Stimulated activated CD4-positive, alpha-beta T cell treated with anti-CD3 and anti-CD28 coated beads, Interleukin-2, amount 100 ng/mL, for 48 hours (primary cell): ENCODE measurements around the gene OR8B4.
"Not testable (repeated sequence)": the region's sequence is repeated elsewhere in the genome, so short reads cannot be mapped to it uniquely, and the experiment has no call there.

Experiments used
- DNase-seq, 2 donors: peaks; one replicate each; pipeline ENCODE4 v3.0.0-alpha.2; 2020

The OR8B4 gene

GRCh38 chr11:124424384-124424921 is at the start of gene OR8B4:
Gene OR8B4, minus strand, starts transcription at chr11:124424871. Its CDS starts 0 bp downstream, at chr11:124424871.
- no peak for DNase-seq

GRCh38 chr11:124474079-124474478 is 49.4 kb upstream of the OR8B4 start:
- no peak for DNase-seq

GRCh38 chr11:124473476-124473875 is 48.8 kb upstream of the OR8B4 start:
- DNase-seq = no peak

GRCh38 chr11:124470561-124471227 is 46.0 kb upstream of the OR8B4 start:
- DNase-seq = no peak

GRCh38 chr11:124467381-124467927 is 42.8 kb upstream of the OR8B4 start:
- DNase-seq = no peak

- no peak for DNase-seq
Observed at GRCh38 chr11:124465368-124465767, 40.7 kb upstream of the OR8B4 start.

GRCh38 chr11:124463990-124464389 is 39.3 kb upstream of the OR8B4 start:
- DNase-seq = no peak

- no peak for DNase-seq
Observed at GRCh38 chr11:124463324-124463723, 38.7 kb upstream of the OR8B4 start.

- no peak for DNase-seq
Observed at GRCh38 chr11:124460459-124460858, 35.8 kb upstream of the OR8B4 start.

- DNase-seq = not testable (repeated sequence)
Observed at GRCh38 chr11:124459379-124459778, 34.7 kb upstream of the OR8B4 start.

GRCh38 chr11:124454552-124454951 is 29.9 kb upstream of the OR8B4 start:
- no peak for DNase-seq

- DNase-seq = no peak
Observed at GRCh38 chr11:124446916-124447315, 22.2 kb upstream of the OR8B4 start.

GRCh38 chr11:124445646-124446150 is 21.0 kb upstream of the OR8B4 start, which contains the start of gene OR8B8:
Gene OR8B8, minus strand, starts transcription at chr11:124445696. Its CDS starts 4,611 bp downstream, at chr11:124441085.
- no peak for DNase-seq

GRCh38 chr11:124442847-124443246 is 18.2 kb upstream of the OR8B4 start:
- no peak for DNase-seq

- DNase-seq = no peak
Observed at GRCh38 chr11:124442442-124442841, 17.8 kb upstream of the OR8B4 start.

- DNase-seq = no peak
Observed at GRCh38 chr11:124441519-124441918, 16.8 kb upstream of the OR8B4 start.

- DNase-seq = no peak
Observed at GRCh38 chr11:124441081-124441480, 16.4 kb upstream of the OR8B4 start.

- DNase-seq = no peak
Observed at GRCh38 chr11:124440608-124441007, 15.9 kb upstream of the OR8B4 start.

GRCh38 chr11:124434699-124435098 is 10.0 kb upstream of the OR8B4 start:
- no peak for DNase-seq

- no peak for DNase-seq
Observed at GRCh38 chr11:124429599-124429998, 4.9 kb upstream of the OR8B4 start.

- no peak for DNase-seq
Observed at GRCh38 chr11:124421043-124421442, 3.6 kb downstream of the OR8B4 start.

- DNase-seq = no peak
Observed at GRCh38 chr11:124415356-124415923, 9.2 kb downstream of the OR8B4 start.

GRCh38 chr11:124409906-124410305 is 14.8 kb downstream of the OR8B4 start:
- DNase-seq = no peak

GRCh38 chr11:124405581-124405980 is 19.1 kb downstream of the OR8B4 start:
- no peak for DNase-seq
